ENCODE data around the gene PFKP. TPM values are rescaled to one million over a fixed set of nuclear protein-coding genes. Genes with fewer than 3 reads are reported as not detected.
A peak's percentile ranks its signal among the peaks of the same experiment; 100 is the strongest.

Gene PFKP
- total RNA-seq, 2 donors from 2014 or later: 55.2 to 119 TPM

DNA sequence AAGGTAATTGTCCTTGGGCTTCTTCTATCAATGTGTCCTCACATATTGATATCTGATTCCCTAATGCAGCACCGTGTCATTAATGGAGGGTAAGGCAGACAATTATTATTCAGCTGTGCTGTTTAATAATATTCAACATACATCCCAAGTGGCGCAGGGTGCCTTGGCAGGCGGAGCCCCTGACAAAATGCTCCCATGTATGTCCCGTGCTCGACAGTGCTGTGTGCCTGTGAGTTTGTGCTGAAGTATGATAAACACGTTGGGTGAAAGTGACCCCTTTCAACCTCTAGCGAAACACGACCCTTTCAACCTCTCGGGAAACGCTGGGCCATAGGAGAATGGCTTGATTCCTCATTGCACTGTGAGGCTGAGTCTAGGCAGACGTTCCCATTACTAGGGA lies 31.3 kb downstream of the PFKP start:
- peaks cover 0 to 40% of the 10 kb centered on the region in 2 donors for H3K4me1 ChIP-seq
- H3K36me3 ChIP-seq: peaks cover 12% of the 10 kb centered on the region
- H3K9me3 ChIP-seq: no peaks in the 10 kb centered on the region
- TF ChIP-seq, protein P1, sequence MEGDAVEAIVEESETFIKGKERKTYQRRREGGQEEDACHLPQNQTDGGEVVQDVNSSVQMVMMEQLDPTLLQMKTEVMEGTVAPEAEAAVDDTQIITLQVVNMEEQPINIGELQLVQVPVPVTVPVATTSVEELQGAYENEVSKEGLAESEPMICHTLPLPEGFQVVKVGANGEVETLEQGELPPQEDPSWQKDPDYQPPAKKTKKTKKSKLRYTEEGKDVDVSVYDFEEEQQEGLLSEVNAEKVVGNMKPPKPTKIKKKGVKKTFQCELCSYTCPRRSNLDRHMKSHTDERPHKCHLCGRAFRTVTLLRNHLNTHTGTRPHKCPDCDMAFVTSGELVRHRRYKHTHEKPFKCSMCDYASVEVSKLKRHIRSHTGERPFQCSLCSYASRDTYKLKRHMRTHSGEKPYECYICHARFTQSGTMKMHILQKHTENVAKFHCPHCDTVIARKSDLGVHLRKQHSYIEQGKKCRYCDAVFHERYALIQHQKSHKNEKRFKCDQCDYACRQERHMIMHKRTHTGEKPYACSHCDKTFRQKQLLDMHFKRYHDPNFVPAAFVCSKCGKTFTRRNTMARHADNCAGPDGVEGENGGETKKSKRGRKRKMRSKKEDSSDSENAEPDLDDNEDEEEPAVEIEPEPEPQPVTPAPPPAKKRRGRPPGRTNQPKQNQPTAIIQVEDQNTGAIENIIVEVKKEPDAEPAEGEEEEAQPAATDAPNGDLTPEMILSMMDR (IDR thresholded peaks at IDR 0.05): no peak
- H3K27ac ChIP-seq: no peak overlapping the region
- no peak overlapping the region for H3K4me3 ChIP-seq
- DNase-seq (ENCODE audit: low spot score): no peak
- H3K27me3 ChIP-seq: no peaks in the 10 kb centered on the region

DNA sequence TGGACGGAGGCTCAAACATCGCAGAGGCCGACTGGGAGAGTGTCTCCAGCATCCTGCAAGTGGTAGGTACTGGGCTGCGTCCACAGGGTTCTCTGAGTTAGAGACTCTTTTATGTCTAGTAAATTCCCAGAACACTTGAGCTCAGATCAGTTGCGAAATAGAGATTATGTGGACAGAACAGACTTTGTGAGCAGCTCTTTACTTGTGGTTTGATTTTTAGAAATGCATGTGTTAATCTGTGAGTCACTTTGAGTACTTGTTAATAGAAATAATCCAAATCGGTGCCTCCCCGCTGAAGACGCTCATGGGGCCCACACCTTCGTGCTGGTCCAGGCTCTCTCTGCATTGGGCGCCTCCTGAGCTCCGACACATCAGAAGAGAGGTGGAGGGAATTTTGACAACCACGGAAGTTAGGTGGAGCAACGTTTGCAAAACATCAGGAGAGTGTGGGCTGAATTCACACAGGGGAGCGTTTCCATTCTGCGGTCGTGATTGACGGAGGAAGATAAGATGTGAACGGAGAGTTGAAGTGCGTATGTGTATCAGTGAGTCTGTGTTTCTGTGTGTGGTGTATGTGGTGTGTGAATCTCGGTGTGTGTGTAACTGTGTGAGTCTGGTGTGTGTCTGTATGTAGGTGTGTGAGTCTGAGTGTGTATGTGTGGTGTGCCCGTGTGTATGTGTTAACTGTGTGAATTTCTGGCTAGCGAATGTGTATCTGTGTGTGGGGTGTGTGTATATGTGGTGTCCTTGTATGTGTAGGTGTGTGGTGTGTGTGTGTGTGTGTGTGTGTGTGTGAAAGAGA lies 32.1 kb downstream of the PFKP start:
- Histone ChIP-seq H3K36me3 (peaks cover 15% of the 10 kb centered on the region), H3K9me3 (no peaks in the 10 kb centered on the region), H3K4me1 (peaks cover 0 to 42% of the 10 kb centered on the region in 2 donors), H3K27ac (no peak overlapping the region), H3K27me3 (no peaks in the 10 kb centered on the region), H3K4me3 (no peak overlapping the region)
- TF ChIP-seq, protein P1 (IDR thresholded peaks at IDR 0.05): no peak
- no peak for DNase-seq (ENCODE audit: low spot score)

DNA sequence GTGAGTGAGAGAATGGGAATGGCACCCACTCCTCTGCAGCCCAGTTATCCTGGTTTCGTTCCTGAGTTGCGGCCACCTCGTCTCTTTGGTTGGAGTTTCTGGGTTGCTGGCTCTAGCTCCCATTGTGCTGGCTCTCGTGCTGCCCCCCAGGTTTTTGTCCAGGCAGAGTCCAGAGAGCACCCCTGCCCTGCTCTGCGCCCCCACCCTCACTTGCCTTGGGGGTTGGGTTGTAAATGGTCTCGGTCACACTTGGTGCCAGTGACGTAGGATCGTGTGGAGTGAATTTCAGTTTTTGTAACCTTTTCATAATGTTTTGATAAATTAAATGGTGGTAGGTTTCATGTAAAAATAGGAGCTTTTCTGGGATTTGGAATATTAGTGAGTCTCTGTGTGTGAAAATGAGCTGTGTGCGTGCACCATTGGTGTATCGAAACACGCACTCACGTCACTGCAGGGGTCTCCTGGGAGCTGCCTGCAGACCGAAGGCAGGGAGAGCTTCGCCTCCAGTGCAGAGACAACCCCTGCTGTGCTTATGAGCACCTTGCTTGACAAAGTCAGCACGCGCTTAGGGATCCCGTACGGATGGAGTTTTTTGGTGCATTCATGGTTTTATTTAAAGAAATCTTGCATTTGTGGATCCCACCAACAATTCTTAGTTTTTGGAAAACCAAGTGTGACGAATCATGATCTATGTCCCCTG lies 32.9 kb downstream of the PFKP start:
- TF ChIP-seq, protein P1 (IDR thresholded peaks at IDR 0.05): no peak
- Histone ChIP-seq H3K27ac (no peak overlapping the region), H3K27me3 (no peaks in the 10 kb centered on the region), H3K4me1 (peaks cover 0 to 41% of the 10 kb centered on the region in 2 donors), H3K4me3 (no peak overlapping the region), H3K9me3 (no peaks in the 10 kb centered on the region), H3K36me3 (peaks cover 15% of the 10 kb centered on the region)
- no peak for DNase-seq (ENCODE audit: low spot score)

DNA sequence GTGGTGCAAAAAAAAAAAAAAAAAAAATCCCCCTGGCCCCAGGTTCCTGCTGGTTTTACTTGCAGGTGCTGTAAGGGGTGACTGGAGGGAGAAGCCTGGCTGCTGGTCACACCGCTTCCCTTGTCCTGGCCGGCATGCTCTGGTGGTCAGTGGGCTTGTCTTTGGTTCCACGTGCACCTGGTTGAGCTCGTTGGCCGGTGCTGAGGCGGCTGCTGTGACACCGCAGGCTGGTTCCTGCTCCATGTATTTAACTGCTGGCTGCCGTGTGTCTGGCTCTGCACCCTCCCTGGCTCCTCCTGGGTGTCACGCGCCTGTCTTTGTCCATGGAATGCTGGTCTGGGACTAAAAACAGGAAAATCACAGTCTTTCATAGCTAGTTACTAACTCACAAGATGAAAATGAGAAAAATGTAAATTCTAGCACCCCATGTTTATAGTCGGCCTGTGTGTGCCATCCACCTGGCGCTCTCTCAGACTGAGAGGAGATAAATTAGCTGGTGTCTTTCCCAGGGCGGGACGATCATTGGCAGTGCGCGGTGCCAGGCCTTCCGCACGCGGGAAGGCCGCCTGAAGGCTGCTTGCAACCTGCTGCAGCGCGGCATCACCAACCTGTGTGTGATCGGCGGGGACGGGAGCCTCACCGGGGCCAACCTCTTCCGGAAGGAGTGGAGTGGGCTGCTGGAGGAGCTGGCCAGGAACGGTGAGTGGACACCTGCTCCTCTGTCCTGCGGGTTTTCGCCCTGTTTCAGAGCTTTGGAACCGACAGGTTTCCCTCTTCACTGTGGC lies 33.7 kb downstream of the PFKP start:
- Histone ChIP-seq H3K27me3 (no peaks in the 10 kb centered on the region), H3K36me3 (peaks cover 15% of the 10 kb centered on the region), H3K9me3 (no peaks in the 10 kb centered on the region), H3K27ac (no peak overlapping the region), H3K4me3 (no peak overlapping the region), H3K4me1 (peaks cover 0 to 34% of the 10 kb centered on the region in 2 donors)
- DNase-seq (ENCODE audit: low spot score): no peak
- TF ChIP-seq, protein P1 (IDR thresholded peaks at IDR 0.05): no peak

DNA sequence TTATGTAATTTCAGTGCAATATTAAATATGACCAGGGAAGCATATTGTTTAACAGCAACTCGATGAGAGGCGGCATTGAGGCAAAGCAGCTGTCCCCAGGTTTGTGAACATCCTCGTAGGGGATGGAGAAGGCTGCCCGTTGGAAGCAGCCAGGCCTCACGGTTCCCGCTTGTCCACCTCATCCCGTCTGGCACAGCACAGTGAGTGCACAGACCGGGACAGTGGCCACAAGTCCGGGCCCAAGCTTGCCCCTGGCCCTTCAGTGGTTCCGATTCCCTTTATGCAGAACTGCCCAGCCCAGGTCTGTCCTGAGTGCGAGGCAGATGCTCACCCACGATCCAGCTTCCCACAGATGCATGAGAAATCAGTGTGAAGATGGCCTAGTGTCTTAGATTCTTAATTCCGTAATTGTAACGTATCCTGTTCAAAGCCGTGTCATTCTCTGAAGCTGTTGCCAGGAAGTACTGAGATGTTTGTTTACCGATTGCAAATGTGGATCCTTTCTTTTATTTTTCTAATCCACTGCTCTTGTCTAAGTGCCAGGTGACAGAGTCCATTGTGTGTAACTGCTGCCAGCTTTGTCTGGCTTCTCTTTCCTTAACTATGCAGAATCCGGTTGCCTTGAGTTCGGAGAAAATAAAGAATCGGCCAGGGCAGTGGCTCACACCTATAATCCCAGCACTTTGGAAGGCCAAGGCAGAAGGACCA lies 35.5 kb downstream of the PFKP start:
- Histone ChIP-seq H3K4me1 (peaks cover 0 to 30% of the 10 kb centered on the region in 2 donors), H3K27ac (peak overlapping the region; percentile 47 to 72), H3K27me3 (no peaks in the 10 kb centered on the region), H3K9me3 (no peaks in the 10 kb centered on the region), H3K4me3 (no peak overlapping the region), H3K36me3 (peaks cover 15% of the 10 kb centered on the region)
- no peak for DNase-seq (ENCODE audit: low spot score)
- TF ChIP-seq, protein P1 (IDR thresholded peaks at IDR 0.05): no peak

Data from right atrium auricular region (tissue), 2 donors.